Endometrial microvascular endothelial cells (primary cell): ENCODE data around the gene HCRTR1. TPM values are rescaled to one million over a fixed set of nuclear protein-coding genes. Genes with fewer than 3 reads are reported as not detected.

Source experiments
- in situ Hi-C: cut with HindIII; loops from 2 replicates; pipeline ENCODE4 v1.10.0; 2017; ENCODE audit warnings: low sequenced_read_pairs, low pct_unique_long_range_greater_than_20kb; ENCODE audit errors: inconsistent ontology term
- total RNA-seq: library from RNA; depleted of rRNA; stranded (reverse); fragments of >200 nt; gene quantifications from one replicate; pipeline ENCODE4 v1.2.3, GENCODE V29; 2015; ENCODE audit errors: inconsistent ontology term

HCRTR1 gene
- total RNA-seq, 1 donor from 2014 or later: not detected

- in situ Hi-C loops: no loop called here
Observed at GRCh38 chr1:31658721-31659120, 41.2 kb downstream of the HCRTR1 start.

DNA sequence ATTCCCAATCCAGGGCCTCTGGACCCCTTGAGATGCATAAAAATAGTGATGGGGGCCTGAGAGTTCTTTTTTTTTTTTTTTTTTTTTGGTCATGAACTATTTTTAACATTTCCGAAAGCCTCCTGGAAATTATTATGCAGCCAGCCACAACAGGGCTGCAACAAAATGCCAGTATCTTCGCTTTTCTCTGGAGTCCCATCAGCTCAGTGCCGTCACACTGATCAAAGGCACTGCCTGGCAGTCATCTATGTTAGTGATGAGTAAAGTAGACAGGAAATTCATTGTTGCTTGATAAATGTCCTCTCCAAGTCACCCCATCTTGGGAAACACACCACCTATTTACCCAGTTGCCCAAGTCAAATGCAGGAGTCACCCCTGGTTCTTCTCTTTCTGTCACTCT is 42.4 kb downstream of the HCRTR1 start:
- in situ Hi-C loops: no loop called here

DNA sequence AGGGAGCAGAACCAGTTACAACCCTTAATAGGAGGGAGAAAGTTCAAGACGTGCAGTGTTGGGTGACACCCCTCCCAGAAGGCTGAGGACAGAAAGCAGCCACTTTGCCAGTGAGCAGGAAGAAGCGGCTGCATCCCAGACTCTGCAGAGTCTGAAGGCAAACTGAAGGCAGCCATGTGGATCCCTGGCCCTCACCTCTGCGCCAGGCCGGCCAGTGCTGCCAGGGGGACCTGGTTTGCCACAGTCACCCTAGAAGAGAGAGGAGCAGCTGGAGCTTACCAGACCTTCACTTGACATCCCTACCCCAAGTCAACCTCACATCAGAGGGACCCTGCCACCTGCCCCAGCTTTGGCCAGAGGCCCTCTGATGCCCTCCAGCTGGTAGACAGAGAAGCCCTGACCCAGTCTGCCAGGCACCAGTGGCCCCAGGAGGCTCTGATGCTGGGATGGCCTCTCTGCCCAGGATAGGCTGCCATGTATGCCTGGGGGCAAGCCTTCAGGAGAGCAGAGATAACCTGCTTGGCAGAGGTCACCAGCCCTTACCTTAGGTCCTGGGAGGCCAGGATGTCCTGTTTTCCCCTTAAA is 43.5 kb downstream of the HCRTR1 start:
- in situ Hi-C loops: no loop called here

- in situ Hi-C loops: no loop called here
Observed at GRCh38 chr1:31661856-31662255, 44.4 kb downstream of the HCRTR1 start.

DNA sequence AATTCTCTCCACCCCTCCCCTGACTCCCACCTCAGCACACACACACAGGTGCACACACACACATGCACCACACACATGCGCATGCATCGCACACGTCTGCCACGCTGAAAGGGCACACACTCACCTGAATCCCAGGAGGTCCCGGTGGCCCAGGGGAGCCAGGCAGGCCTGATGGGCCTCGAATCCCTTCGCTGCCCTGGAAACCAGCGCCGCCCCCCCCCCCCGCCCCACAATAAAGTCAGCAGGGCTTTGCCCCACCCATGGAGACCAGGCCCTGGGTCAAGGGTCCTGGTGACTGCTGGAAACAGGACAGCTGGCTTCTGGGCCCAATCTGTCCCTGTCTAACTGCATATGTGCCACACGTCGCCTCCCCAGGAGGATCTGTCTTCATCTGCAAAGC is 45.0 kb downstream of the HCRTR1 start:
- in situ Hi-C loops: no loop called here

DNA sequence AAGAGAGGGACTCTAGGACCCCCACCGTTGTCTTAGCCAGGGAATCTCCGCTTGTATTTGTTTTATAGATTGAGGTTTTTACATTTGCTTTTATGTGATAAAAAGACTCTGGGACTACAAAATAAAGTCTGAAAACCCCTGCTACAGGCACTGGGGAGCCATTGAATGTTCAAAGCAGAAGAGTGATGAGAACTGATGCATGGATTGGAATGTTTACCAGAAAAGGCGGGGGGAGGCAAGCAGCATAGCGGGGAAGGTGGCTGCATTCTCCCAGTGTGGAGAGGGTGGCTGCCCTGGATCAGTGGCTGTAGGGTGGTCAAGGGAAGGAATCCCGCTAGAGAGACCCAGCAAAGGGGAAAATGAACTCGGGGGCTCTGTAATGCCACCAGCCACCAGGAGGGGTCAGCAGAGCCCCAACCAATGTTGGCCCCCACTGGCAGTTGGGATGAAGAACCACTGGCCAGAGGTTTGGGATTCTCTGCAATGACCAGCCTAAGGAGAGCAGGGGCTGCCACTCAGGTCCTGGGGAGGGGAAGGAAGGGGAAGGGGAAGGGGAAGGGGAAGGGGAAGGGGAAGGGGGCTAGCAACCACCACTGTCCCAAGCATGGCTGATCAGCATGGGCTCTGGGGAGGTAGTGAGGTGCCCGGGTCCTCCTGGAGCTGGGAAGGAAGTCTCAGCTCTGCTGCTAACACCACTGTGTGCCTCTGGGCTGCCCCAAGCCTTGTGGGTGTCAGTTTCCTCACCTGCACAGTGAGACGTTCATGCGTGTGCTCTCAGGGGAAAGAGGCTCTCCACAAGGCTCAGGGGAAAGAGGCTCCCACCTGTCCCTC is 46.3 kb downstream of the HCRTR1 start:
- in situ Hi-C loops: no loop called here

DNA sequence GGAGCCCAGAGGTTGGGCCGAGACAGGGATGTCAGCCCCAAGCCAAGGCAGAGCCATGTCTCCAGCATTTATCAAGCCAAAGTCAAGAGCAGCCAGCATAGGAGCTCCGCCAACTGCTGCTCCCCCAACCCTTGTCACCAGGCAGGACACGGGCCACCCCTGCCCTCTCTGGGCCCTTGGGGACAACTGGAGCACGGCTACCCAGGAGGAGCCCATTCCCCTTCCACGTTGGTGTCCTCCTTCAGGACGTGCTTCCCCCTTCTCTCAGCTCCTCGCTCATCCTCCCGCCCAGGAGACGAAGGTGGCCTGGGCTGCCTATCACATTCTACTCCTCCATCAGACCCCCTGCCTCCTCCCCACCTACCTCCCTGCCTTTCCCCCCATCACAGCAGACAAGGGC is 47.0 kb downstream of the HCRTR1 start:
- in situ Hi-C loops: no loop called here

DNA sequence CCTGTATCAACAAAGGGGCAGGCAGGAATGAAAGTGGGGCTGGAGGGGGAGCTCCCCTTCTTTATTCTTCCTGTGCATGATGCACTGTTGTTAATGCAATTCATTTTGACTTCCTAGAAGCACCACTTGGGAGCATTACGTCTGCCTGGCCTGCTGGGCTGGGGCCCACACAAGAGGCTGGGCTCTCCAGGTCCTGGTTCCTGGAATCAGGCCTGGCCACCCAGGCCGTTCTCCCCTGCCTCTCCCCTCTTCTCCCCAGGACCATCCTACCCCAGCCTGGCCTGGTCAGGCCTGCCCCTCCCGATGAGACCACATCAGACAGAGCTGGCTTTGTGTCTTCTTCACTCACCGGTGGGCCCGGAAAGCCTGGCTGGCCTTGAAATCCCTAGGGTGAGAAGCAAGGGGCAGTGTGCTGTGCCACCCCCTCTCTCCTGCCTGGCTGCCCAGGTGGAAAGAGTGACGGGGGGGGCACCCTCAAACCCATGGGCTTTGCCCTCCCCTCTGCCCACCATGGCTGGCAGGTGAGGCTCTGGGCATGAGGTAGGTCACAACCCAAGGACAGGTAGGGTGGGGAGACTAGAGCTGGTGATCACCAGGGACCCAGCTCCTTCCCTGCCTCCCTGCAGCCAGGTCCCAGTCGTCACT is 47.9 kb downstream of the HCRTR1 start:
- in situ Hi-C loops: no loop called here

- in situ Hi-C loops: no loop called here
Observed at GRCh38 chr1:31666263-31666963, 48.9 kb downstream of the HCRTR1 start.

DNA sequence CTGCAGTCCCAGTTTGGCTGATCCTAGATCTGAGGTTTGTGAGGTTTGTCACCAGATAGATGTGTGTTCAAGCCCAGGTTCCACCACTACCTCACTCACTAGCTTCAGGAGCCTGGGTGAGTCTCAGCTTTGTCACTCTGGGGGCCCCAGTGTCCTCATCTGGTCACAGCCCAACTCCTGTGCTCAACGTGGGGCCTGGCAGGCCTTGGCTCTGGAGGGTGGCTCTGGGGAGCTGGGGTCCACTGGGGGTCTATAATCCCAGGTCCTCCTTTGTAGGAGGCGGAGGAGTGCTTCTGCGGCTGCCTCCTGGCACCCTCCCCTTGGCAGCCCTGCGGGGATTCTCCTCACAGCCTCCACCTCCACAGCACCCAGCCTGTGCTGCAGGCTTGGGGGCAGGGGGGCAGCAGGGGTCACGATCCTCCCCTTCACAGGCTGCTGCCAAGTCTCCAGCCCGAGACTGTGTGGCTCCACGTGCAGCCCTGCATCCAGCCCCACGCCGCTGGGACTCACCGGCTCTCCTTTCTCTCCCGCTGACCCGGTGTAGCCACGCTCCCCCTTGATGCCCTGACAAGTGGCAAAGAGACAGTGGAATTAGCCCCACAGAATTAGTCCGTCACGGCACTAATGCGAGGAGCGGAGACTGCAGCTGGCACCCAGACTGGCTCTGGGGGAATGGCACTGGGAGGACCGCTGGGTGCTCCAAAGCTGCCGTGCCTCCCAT is 49.7 kb downstream of the HCRTR1 start:
- in situ Hi-C loops: no loop called here

GRCh38 chr1:31668303-31668883 is 50.9 kb downstream of the HCRTR1 start:
- in situ Hi-C loops: no loop called here

GRCh38 chr1:31669433-31669785 is 51.9 kb downstream of the HCRTR1 start:
- in situ Hi-C loops: no loop called here

GRCh38 chr1:31669786-31670592 is 52.5 kb downstream of the HCRTR1 start:
- in situ Hi-C loops: no loop called here

- in situ Hi-C loops: no loop called here
Observed at GRCh38 chr1:31670593-31670964, 53.1 kb downstream of the HCRTR1 start.

- in situ Hi-C loops: no loop called here
Observed at GRCh38 chr1:31671147-31671546, 53.7 kb downstream of the HCRTR1 start.

DNA sequence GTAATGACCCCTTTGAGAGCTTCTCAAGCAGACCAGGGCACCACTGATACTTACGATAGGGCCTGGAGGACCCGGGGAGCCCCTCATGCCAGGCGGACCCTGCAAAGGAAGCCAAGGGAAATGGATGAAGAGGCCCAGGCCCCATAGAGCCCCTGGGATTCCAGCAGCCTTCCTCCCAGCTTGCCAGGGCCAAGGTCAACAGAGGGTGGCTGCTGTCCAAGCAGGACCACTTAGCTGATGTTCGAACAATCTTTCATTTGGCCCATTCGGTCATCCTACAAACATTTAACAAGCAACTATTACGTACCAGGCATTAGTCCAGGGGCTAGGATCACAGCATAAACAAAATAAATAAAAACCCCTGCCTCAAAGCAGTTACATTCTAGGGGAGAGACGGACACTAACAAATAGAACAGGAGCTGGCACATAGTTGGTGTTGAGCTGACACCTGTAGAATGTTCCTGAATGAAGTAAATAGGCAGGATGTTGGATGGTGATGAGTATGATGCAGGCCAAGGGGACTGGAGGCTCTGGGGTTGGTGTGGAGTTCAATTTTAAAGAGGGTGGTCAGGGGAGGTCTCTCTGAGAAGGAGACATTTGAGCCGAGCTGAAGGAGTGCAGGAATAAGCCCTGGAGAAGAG is 54.2 kb downstream of the HCRTR1 start:
- in situ Hi-C loops: no loop called here

GRCh38 chr1:31672986-31673385 is 55.5 kb downstream of the HCRTR1 start:
- in situ Hi-C loops: no loop called here

DNA sequence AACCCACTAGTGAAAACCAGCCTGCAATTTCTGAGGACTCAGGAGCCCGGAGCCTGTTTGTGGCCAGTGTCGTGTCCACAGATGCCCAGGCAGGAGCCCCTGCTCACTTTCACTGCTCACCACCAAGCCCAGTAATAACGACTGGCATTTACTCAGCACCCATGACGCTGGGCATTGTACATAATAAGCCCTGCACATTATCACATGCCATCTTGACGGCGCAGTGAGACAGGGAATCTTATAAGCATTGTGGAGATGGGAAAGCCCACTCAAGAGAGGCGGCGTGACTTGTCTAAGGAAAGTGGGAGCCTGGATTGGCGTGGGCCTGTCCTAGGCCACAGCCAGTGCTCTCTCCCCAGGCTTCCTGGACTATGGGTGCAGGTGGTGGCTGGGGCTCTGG is 55.9 kb downstream of the HCRTR1 start:
- in situ Hi-C loops: no loop called here
